Mesothelial cell of epicardium (in vitro differentiated cells): ENCODE results near the gene CACNA1C. TPM values are rescaled to one million over a fixed set of nuclear protein-coding genes. Genes with fewer than 3 reads are reported as not detected.

Experiments used
- DNase-seq, 2 experiments: peaks; one replicate each; pipeline ENCODE4 v3.0.0; 2021; ENCODE audit warnings: low spot score in 2 of 2; ENCODE audit not compliant: unreplicated experiment in 2 of 2
- H3K27ac Mint-ChIP-seq: 2 replicates; pipeline ENCODE4 v1.8.0; 2021; ENCODE audit warnings: mixed read lengths
- H3K27me3 Mint-ChIP-seq: 2 replicates; pipeline ENCODE4 v1.8.0; 2021; ENCODE audit warnings: low read depth, mixed read lengths
- H3K36me3 Mint-ChIP-seq: 2 replicates; pipeline ENCODE4 v1.8.0; 2021; ENCODE audit warnings: mixed read lengths
- H3K4me1 Mint-ChIP-seq: 2 replicates; pipeline ENCODE4 v1.8.0; 2021; ENCODE audit warnings: mixed read lengths
- H3K4me3 Mint-ChIP-seq: 2 replicates; pipeline ENCODE4 v1.8.0; 2021; ENCODE audit warnings: mild to moderate bottlenecking, moderate library complexity, mixed read lengths
- H3K9me3 Mint-ChIP-seq: 2 replicates; pipeline ENCODE4 v1.8.0; 2021; ENCODE audit warnings: mixed read lengths
- total RNA-seq: library from RNA; stranded (reverse); gene quantifications from 3 replicates; pipeline ENCODE4 v1.2.1, GENCODE V29; 2021
- TF ChIP-seq, protein P1 (sequence below): fragments of 200-600 bp; sonication (generic); IDR thresholded peaks from one replicate; pipeline ENCODE4 v1.5.0; 2021; ENCODE audit warnings: antibody characterized with exemption; ENCODE audit not compliant: unreplicated experiment

CACNA1C gene
- total RNA-seq, 1 donor from 2014 or later, result 33.6 TPM

DNA sequence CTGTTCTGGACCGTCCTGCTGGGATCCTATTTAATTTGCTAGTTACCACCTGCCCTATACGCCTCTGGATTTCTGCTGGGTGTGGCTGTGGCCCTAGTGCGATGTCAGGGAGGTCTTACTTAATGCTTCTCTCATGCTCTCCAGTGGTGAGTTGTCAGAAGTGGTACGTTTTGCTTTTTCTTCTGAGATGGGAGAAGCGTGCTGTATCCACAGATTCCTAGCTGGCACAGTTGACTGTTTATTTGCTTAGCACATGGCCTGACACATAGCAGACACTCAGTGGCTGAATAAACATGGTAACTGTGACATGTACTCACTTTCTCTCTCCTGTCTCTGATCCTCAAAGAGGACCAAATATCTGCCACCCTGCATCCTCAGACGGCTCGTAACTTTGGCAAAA lies 107.3 kb downstream of the CACNA1C start:
- Mint-ChIP-seq H3K36me3 (no peaks in the 10 kb centered on the region), H3K4me1 (peaks cover 18% of the 10 kb centered on the region), H3K9me3 (no peaks in the 10 kb centered on the region), H3K4me3 (no peak overlapping the region), H3K27ac (no peak overlapping the region), H3K27me3 (no peaks in the 10 kb centered on the region)
- DNase-seq, result no peak
- TF ChIP-seq, protein P1, sequence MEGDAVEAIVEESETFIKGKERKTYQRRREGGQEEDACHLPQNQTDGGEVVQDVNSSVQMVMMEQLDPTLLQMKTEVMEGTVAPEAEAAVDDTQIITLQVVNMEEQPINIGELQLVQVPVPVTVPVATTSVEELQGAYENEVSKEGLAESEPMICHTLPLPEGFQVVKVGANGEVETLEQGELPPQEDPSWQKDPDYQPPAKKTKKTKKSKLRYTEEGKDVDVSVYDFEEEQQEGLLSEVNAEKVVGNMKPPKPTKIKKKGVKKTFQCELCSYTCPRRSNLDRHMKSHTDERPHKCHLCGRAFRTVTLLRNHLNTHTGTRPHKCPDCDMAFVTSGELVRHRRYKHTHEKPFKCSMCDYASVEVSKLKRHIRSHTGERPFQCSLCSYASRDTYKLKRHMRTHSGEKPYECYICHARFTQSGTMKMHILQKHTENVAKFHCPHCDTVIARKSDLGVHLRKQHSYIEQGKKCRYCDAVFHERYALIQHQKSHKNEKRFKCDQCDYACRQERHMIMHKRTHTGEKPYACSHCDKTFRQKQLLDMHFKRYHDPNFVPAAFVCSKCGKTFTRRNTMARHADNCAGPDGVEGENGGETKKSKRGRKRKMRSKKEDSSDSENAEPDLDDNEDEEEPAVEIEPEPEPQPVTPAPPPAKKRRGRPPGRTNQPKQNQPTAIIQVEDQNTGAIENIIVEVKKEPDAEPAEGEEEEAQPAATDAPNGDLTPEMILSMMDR, result no peak

DNA sequence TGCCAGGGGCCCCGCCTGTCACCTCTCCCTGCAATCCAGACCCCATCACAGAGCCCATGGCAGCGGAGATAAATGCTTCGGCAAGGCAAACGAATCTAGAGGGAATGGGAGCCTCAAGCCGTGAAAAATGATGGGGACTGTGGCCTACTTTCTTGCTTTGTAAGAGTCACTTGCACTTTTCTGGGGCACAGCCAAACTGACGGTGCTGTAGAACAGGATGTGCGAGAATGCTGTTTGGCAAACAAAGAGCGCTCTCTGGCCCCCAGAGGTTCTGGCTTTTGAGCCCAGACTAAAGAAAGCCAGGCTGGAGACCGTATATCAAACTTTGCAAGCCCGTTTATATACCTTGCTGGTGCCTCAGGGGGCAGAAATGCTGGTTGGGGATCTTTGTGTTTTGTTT lies 108.7 kb downstream of the CACNA1C start:
- TF ChIP-seq, protein P1, result no peak
- Mint-ChIP-seq H3K27me3 (no peaks in the 10 kb centered on the region), H3K4me3 (no peak overlapping the region), H3K4me1 (peaks cover 31% of the 10 kb centered on the region), H3K36me3 (peaks cover under 1% of the 10 kb centered on the region), H3K27ac (peak overlapping the region; percentile 12), H3K9me3 (peaks cover 1% of the 10 kb centered on the region)
- no peak for DNase-seq

DNA sequence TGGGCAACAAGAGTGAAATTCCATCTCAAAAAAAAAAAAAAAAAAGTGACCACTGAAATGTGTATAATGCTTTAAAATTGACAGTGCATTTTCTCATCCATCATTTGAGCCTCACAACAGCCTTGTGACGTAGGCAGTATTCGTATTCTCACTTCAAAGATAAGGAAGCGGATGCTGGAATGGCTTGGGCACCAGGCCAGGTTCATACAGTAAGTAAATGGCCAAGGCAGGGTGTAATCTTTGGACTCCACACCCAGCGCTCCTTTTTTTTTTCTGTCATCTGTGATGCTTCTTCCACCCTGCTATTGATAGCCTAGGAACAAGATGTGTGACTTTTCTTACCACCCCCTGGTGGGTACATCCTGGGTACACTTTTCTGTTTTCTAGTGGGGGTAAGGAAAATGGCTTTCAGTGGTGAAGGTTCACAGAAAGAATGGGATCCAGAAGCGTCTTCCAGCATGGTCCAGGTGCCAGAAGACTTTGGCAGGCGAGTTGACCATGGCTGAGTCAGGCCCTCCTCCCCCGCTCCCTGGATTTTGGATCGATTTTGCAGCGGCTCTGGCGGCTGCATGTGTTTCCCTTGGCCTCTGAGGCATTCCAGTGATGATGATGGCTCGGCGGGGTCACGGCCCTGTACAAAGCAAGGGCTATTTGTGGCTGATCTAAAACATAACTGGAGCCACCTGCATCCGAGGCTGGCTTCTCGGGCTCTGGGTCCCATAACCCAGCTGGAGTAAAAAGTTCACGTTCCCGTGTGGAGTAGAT lies 110.6 kb downstream of the CACNA1C start:
- H3K4me3 Mint-ChIP-seq, result no peak overlapping the region
- peaks cover 16% of the 10 kb centered on the region for H3K36me3 Mint-ChIP-seq
- H3K4me1 Mint-ChIP-seq, result peaks cover 31% of the 10 kb centered on the region
- DNase-seq, result no peak
- H3K9me3 Mint-ChIP-seq, result peaks cover 18% of the 10 kb centered on the region
- no peak overlapping the region for H3K27ac Mint-ChIP-seq
- H3K27me3 Mint-ChIP-seq, result no peaks in the 10 kb centered on the region
- TF ChIP-seq, protein P1, result no peak

DNA sequence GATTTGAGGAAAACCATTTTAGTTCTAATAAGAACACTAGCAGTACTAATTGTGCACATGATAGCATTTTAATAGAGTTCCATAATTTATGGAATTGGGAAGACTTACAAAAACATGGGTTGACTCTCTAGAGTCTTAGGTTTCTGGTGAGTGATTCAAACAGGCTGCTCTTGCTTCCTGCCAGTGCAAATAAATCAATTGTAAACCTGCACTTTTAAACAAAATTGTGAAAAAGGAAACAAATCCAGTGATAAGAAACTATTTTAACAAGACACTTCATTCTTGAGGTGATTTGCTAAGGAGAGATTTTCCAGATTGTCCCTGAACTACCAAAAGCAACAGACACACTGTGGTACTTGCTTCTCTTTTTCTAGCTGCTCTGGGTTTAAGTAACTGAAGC lies 112.2 kb downstream of the CACNA1C start:
- peaks cover 31% of the 10 kb centered on the region for H3K4me1 Mint-ChIP-seq
- H3K27ac Mint-ChIP-seq, result no peak overlapping the region
- TF ChIP-seq, protein P1, result no peak
- peaks cover 17% of the 10 kb centered on the region for H3K36me3 Mint-ChIP-seq
- no peak for DNase-seq
- peaks cover 21% of the 10 kb centered on the region for H3K9me3 Mint-ChIP-seq
- H3K27me3 Mint-ChIP-seq, result no peaks in the 10 kb centered on the region
- H3K4me3 Mint-ChIP-seq, result no peak overlapping the region

DNA sequence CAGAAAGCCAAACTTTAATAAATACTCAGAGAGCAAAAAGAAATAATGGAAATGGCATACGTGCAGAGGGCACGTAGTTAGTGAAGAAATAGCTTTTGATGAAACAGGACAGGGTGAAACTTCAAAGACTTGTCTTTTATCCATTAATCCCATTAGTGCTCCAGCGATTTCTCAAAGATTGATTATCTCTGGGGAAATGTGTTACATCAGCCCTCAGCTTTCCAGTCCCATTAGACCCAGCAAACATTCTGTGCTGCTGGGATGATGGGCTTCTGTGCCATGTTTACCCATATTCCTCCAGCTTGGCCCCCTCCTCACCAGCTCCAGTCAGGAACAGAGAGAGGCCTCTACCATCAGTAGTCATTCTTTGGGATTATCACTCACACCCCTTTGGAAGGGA lies 113.1 kb downstream of the CACNA1C start:
- H3K27me3 Mint-ChIP-seq, result no peaks in the 10 kb centered on the region
- DNase-seq, result no peak
- H3K36me3 Mint-ChIP-seq, result peaks cover 17% of the 10 kb centered on the region
- peaks cover 21% of the 10 kb centered on the region for H3K9me3 Mint-ChIP-seq
- peak overlapping the region; percentile 19 for H3K27ac Mint-ChIP-seq
- H3K4me1 Mint-ChIP-seq, result peaks cover 30% of the 10 kb centered on the region
- TF ChIP-seq, protein P1, result no peak
- H3K4me3 Mint-ChIP-seq, result no peak overlapping the region
